HFF-Myc (cell line): ENCODE measurements around the gene TPP2.

Source experiments
- DNase-seq: peaks from one replicate; pipeline ENCODE4 v3.0.0-alpha.2; 2011; ENCODE audit warnings: low read depth; ENCODE audit errors: extremely low read depth
- H3K4me3 ChIP-seq: replicated peaks from 2 replicates; pipeline ENCODE4 v1.5.1; 2011; ENCODE audit warnings: low read depth, mild to moderate bottlenecking, control low read depth, low read length
- TF ChIP-seq, protein P1 (sequence below): IDR thresholded peaks from 2 replicates; pipeline ENCODE4 v1.5.1; 2012; ENCODE audit warnings: mild to moderate bottlenecking, low read depth, low read length, control low read depth; ENCODE audit errors: missing control alignments

The TPP2 gene

DNA sequence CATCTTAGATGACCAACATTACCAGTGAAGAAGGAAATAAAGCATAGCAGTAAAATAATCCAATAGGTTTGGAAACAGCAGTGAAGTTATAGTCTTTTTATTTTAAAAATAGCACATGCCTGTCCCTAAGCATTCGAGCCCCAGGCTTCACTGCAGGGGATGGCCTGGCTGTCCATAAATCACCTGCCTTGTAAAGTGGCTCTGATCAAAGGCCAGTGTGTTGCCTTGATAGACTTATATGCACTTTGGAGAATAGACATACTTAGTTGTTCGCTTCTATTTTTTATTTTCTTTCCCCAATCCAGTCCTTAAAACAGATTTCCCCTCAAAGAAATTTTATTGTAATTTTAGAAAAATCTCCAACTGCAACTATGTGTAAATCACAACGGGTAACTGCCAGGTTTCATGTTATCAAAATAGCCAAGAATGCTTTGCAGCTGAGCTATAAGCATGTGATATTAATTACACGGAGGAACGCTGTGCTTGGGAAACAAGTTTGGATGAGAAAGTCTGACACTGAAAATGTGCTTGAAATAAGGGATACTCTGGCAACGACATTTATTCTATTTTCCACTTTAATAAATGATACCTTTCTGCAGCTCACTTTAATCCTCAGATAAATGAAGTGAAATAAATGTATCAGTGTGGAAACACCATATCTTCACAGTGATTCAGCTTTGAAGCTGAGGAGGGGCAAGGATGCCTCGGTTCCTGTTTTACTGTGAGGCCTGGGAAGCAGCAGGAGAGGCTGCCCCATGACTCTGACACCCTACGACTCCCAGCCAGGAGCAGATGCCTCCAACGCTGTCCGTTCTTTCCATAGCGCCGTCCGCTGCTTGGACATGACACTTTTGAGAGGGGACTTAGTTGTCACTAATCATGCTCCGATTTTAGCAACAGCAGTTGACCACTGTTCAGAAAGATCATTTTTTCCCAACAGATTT is 103.6 kb downstream of the TPP2 start:
- no peak overlapping the region for H3K4me3 ChIP-seq
- TF ChIP-seq, protein P1, sequence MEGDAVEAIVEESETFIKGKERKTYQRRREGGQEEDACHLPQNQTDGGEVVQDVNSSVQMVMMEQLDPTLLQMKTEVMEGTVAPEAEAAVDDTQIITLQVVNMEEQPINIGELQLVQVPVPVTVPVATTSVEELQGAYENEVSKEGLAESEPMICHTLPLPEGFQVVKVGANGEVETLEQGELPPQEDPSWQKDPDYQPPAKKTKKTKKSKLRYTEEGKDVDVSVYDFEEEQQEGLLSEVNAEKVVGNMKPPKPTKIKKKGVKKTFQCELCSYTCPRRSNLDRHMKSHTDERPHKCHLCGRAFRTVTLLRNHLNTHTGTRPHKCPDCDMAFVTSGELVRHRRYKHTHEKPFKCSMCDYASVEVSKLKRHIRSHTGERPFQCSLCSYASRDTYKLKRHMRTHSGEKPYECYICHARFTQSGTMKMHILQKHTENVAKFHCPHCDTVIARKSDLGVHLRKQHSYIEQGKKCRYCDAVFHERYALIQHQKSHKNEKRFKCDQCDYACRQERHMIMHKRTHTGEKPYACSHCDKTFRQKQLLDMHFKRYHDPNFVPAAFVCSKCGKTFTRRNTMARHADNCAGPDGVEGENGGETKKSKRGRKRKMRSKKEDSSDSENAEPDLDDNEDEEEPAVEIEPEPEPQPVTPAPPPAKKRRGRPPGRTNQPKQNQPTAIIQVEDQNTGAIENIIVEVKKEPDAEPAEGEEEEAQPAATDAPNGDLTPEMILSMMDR: no peak
- DNase-seq: no peak

DNA sequence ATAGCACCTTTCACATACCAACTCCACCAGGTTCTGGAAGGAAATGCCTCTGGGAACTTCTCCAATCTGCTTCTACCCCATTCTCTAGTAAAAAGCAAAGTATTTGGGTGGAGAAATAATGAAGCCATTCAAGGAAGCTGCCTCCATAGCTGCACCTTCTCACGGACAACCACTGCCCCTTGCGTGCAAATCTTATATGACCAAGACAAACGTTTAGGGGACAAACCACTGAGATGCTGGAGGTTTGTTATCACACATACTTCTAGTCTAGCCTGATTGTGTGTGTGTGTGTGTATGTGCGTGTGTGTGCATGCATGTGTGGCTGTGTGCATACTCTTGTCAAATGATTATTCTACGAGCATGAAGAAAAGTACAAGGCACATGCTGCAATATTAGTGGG is 104.5 kb downstream of the TPP2 start:
- TF ChIP-seq, protein P1: no peak
- no peak for DNase-seq
- H3K4me3 ChIP-seq: no peak overlapping the region

DNA sequence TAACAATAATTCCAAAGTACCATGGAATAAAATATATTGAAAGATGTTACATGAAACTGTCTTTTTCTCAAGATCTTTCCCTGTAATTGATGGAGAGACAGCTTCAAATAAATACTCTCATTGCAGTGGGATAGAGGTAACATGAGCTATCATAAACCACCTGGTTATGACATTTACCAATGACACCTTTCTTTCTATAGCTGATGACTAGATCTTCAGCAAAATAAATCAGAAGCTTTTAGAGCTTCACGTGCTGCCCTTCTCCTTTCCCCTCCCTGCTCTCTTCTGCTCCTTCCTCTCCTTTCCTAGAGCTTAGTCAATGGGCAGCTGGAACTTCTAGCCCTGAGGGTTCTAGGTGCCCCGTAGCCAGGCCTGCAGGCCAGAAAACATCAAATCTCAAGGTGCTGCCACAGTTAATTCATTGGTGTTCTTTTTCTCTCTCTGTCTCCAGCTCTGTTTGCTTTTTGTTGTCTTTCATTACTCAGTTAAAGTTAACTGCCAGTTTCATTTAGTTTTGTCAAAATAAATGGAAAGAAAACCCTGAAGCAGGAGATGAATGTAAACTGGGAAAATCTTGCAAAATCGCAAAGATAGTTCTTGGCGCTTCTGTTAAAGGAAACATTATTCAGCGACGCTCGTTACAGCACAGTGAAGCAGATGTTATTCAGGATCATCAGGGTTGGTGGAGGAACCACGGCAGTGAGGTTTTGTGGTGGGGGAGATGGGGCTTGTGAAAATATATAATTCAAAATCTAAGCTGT is 106.4 kb downstream of the TPP2 start:
- DNase-seq: no peak
- H3K4me3 ChIP-seq: no peak overlapping the region
- TF ChIP-seq, protein P1: no peak

DNA sequence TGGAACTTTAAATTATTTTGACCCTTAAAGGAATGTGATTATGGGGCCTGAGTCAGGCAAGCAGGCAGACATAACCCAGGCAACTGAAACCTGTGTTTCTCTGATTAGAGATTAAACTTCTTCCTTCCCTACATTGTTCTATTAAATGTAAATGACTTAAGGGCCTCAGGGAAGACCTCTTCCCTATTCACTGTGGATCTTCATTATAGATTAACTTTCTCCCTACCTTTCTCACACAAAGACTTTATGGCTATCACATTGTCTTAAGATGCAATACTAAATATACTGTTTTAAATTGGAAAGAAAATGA is 106.9 kb downstream of the TPP2 start:
- no peak overlapping the region for H3K4me3 ChIP-seq
- TF ChIP-seq, protein P1: no peak
- DNase-seq: no peak

DNA sequence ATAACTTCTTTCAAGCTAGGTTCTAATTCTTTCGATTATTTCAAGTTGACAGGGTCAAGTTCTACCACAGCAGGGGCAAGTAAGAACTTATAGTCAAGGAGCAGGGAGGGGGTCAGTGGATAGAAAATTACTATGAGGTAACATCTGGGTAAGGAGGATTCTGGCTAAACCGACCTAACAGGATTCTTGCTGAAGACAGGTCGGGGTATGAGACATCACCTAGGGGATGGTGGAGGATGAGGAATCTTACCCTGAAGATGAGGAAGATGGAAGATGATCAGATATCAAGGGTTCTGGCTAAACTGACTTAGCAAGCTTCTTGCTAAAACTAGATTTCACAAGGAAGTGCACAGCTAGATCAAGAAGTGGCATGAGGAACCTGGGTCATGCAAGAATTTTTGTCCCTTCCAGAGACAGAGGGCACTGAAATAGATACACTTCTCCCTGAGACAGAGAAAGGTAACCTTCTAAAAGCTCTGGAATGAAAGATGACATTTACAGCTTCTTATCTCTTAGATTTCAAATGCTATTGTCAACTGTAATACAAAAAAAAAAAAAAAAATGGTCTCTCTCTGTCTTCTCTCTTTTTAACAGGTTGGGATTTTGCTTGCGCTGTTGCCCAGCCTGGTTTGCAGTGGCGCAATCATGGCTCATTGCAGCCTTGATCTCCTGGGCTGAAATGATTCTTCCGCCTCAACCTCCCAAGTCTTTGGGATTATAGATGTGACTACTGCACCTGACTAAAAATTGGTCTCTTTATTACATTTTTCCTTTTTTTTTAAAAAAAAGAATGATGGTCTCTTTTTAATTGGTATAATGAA is 107.7 kb downstream of the TPP2 start:
- H3K4me3 ChIP-seq: no peak overlapping the region
- TF ChIP-seq, protein P1: no peak

DNA sequence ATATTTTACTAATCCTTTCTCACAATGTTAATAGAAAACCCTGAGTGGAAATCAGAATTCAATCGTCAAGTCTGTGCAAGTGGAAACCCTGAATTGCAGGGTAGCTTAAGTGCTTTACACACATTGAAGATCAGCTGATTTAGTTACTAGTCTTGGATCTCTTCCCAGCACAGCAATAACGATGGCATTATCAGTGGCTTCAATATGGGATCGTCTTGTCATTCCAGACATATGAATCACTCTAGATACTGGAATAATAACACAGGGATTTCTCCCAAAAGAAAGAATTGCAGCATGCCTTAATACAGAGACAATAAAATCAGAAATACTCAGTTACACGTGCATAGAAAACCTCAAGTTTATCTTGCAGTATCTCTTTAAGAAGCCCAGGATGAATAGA is 110.7 kb downstream of the TPP2 start:
- TF ChIP-seq, protein P1: no peak
- H3K4me3 ChIP-seq: no peak overlapping the region
- peak; percentile 75 for DNase-seq

More for the DNA sequence above, 107.7 kb downstream of the TPP2 start:
- DNase-seq: no peak
